ENCODE results near the gene HAL. TPM values are rescaled to one million over a fixed set of nuclear protein-coding genes. Genes with fewer than 3 reads are reported as not detected.

The HAL gene
- total and polyA plus RNA-seq, 10 of the 15 experiments (the other 5 are each of a cell fraction or from before 2014, with no cell fraction given): 0.04 to 0.45 (median 0.13) TPM; not detected in 1

- TF ChIP-seq ZNF274 (IDR thresholded peaks at IDR 0.05; ENCODE audit: insufficient read depth, insufficient read length) (no peak), RAD51 (IDR thresholded peaks at IDR 0.05) (no peak), RBBP5 (conservative IDR thresholded peaks at IDR 0.05) (no peak), SREBF1 (IDR thresholded peaks at IDR 0.05; ENCODE audit: low read length) (no peak)
- TF ChIP-seq, protein P1, sequence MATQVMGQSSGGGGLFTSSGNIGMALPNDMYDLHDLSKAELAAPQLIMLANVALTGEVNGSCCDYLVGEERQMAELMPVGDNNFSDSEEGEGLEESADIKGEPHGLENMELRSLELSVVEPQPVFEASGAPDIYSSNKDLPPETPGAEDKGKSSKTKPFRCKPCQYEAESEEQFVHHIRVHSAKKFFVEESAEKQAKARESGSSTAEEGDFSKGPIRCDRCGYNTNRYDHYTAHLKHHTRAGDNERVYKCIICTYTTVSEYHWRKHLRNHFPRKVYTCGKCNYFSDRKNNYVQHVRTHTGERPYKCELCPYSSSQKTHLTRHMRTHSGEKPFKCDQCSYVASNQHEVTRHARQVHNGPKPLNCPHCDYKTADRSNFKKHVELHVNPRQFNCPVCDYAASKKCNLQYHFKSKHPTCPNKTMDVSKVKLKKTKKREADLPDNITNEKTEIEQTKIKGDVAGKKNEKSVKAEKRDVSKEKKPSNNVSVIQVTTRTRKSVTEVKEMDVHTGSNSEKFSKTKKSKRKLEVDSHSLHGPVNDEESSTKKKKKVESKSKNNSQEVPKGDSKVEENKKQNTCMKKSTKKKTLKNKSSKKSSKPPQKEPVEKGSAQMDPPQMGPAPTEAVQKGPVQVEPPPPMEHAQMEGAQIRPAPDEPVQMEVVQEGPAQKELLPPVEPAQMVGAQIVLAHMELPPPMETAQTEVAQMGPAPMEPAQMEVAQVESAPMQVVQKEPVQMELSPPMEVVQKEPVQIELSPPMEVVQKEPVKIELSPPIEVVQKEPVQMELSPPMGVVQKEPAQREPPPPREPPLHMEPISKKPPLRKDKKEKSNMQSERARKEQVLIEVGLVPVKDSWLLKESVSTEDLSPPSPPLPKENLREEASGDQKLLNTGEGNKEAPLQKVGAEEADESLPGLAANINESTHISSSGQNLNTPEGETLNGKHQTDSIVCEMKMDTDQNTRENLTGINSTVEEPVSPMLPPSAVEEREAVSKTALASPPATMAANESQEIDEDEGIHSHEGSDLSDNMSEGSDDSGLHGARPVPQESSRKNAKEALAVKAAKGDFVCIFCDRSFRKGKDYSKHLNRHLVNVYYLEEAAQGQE (IDR thresholded peaks at IDR 0.05; ENCODE audit: low read depth, low read length): no peak
Measured at GRCh38 chr12:96040305-96041133, 44.4 kb upstream of the HAL start (continued).

DNA sequence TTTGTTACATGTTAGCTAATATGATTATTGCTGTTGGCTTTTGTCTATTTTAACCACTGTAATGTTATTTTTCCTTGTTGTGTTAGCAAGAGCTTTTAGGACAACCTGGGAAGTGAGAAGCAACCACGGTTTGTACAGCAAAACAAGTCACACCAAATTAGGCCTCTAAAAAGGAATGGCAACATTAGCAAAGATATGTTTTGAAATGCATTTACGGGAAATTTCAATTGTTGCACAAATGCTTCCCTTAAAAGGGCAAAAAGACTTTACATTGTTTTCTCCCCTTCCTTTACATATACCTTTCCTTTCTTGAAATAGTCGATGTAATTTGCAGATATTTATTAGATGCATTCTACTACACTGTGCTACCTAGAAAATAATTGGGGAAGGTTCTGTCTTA lies 43.4 kb upstream of the HAL start:
- WGBS (ENCODE audit: insufficient coverage, insufficient replicate concordance, low lambda C conversion rate, missing lambda C conversion rate): 90% methylated on average over 3 of the region's 3 CpGs
- intact Hi-C loops (cut with micrococcal nuclease; ENCODE audit: unreplicated experiment) (loop anchor here (10.0 kb wide), 1 partner anchor 365 kb away; the partner anchor contains the start of gene CDK17), in situ Hi-C loops (cut with MboI) (no loop called here)
- BruUV-seq (replicated peaks): no TSS peak
- no peaks in the 10 kb centered on the region for H3K27me3 ChIP-seq (replicated peaks in 1 of 2; ENCODE audit: control insufficient read depth in 2 of 2, insufficient read depth in 2 of 2, low read length in 1 of 2)
- ChIA-PET SMC1A (ENCODE audit: uncharacterized antibody, unreplicated experiment) (interaction anchor here (0.6 kb wide), 1 partner anchor 170 kb away, joined by 3 read pairs; no protein-coding TSS in a partner anchor), RAD21 (ENCODE audit: unreplicated experiment) (no interaction called here), POLR2A (no interaction called here), CTCF (interaction anchor here (0.6 kb wide), 1 partner anchor 478 kb away, joined by 3 read pairs; no protein-coding TSS in a partner anchor)
- H3K9ac ChIP-seq (ENCODE audit: control insufficient read depth, insufficient read depth, low read length): no peak overlapping the region
- no peak overlapping the region for H3K4me3 ChIP-seq
- no peaks in the 10 kb centered on the region for H4K20me1 ChIP-seq (ENCODE audit: control insufficient read depth, insufficient read depth)
- H3K4me2 ChIP-seq (ENCODE audit: control insufficient read depth, insufficient read depth): no peak overlapping the region
- FAIRE-seq (no peak), DNase-seq (ENCODE audit: low read depth, low spot score) (no peak), ATAC-seq (no peak)
- no peaks in the 10 kb centered on the region for H3K9me3 ChIP-seq (replicated peaks; ENCODE audit: control insufficient read depth, insufficient read depth, low read length)
- peaks cover 4% of the 10 kb centered on the region; the same call in 1 of the 2 replicates for H3K4me1 ChIP-seq (ENCODE audit: control insufficient read depth, insufficient read depth, low read length)
- no peak overlapping the region for H3K27ac ChIP-seq (ENCODE audit: control insufficient read depth, insufficient read depth)
- no peaks in the 10 kb centered on the region for H3K36me3 ChIP-seq (ENCODE audit: control insufficient read depth in 2 of 2, insufficient read depth in 2 of 2, low read length in 1 of 2)
- H3K79me2 ChIP-seq (ENCODE audit: control insufficient read depth, insufficient read depth, low read length): peaks cover 3% of the 10 kb centered on the region; the same call in 1 of the 2 replicates
- H2AFZ ChIP-seq (ENCODE audit: control insufficient read depth, low read depth, low read length): no peak overlapping the region
- TF ChIP-seq IKZF1 (conservative IDR thresholded peaks at IDR 0.05): no peak
- TF ChIP-seq PKNOX1 (IDR thresholded peaks at IDR 0.05): no peak
- no peak for TF ChIP-seq POU2F2 (IDR thresholded peaks at IDR 0.05; ENCODE audit: borderline replicate concordance, low read depth, low read length)
- TF ChIP-seq NFXL1 (IDR thresholded peaks at IDR 0.05; ENCODE audit: borderline replicate concordance): no peak
- no peak for TF ChIP-seq STAT3 (IDR thresholded peaks at IDR 0.05; ENCODE audit: low read depth, low read length)
- TF ChIP-seq POLR2AphosphoS2 (IDR thresholded peaks at IDR 0.05; ENCODE audit: low read depth, low read length): no peak
- TF ChIP-seq WRNIP1 (IDR thresholded peaks at IDR 0.05; ENCODE audit: borderline replicate concordance, low read depth, low read length): no peak
- TF ChIP-seq HDAC6 (IDR thresholded peaks at IDR 0.05; ENCODE audit: unreplicated experiment): no peak
- no peak for TF ChIP-seq ZNF384 (IDR thresholded peaks at IDR 0.05; ENCODE audit: borderline replicate concordance, low read depth, low read length)
- no peak for TF ChIP-seq IRF3 (IDR thresholded peaks at IDR 0.05)
- no peak for TF ChIP-seq EED (IDR thresholded peaks at IDR 0.05; ENCODE audit: low read depth)
- no peak for TF ChIP-seq SPI1 (IDR thresholded peaks at IDR 0.05; ENCODE audit: borderline replicate concordance, insufficient read depth, low read depth, low read length)
- no peak for TF ChIP-seq ATF7 (IDR thresholded peaks at IDR 0.05; ENCODE audit: low read depth)
- TF ChIP-seq LARP7 (IDR thresholded peaks at IDR 0.05): no peak

Data from GM12878 (cell line).